Glutamatergic neuron (in vitro differentiated cells): ENCODE results near the gene TNFSF15. TPM values are rescaled to one million over a fixed set of nuclear protein-coding genes. Genes with fewer than 3 reads are reported as not detected.

Experiments
- DNase-seq: peaks from one replicate; pipeline ENCODE4 v3.0.0; 2022
- H3K27ac Mint-ChIP-seq: one replicate; pipeline ENCODE4 v1.8.0; 2020; ENCODE audit warnings: mild to moderate bottlenecking, mixed read lengths, inconsistent platforms; ENCODE audit not compliant: unreplicated experiment
- H3K27me3 Mint-ChIP-seq: one replicate; pipeline ENCODE4 v1.8.0; 2020; ENCODE audit warnings: mild to moderate bottlenecking, moderate library complexity, mixed read lengths, inconsistent platforms; ENCODE audit not compliant: unreplicated experiment
- H3K36me3 Mint-ChIP-seq: one replicate; pipeline ENCODE4 v1.8.0; 2020; ENCODE audit warnings: mild to moderate bottlenecking, mixed read lengths, inconsistent platforms; ENCODE audit not compliant: unreplicated experiment
- H3K4me1 Mint-ChIP-seq: one replicate; pipeline ENCODE4 v1.8.0; 2020; ENCODE audit warnings: mild to moderate bottlenecking, low read depth, mixed read lengths, inconsistent platforms; ENCODE audit not compliant: unreplicated experiment
- H3K4me3 Mint-ChIP-seq: one replicate; pipeline ENCODE4 v1.8.0; 2020; ENCODE audit warnings: mild to moderate bottlenecking, mixed read lengths, inconsistent platforms; ENCODE audit not compliant: unreplicated experiment
- H3K9me3 Mint-ChIP-seq: one replicate; pipeline ENCODE4 v1.8.0; 2020; ENCODE audit warnings: mild to moderate bottlenecking, moderate library complexity, mixed read lengths, inconsistent platforms; ENCODE audit not compliant: unreplicated experiment
- CTCF ChIP-seq: fragments of 200-600 bp; sonication (generic); IDR thresholded peaks from one replicate; pipeline ENCODE4 v1.5.0; 2021; ENCODE audit not compliant: partially characterized antibody, unreplicated experiment
- total RNA-seq: library from RNA; stranded (reverse); fragmentation: NEBNext Ultra II Directional; extraction: Animal tissue kit (Norgen Biotek cat#: 25700); gene quantifications from one replicate; pipeline ENCODE4 v1.2.1, GENCODE V29; 2021; ENCODE audit not compliant: unreplicated experiment

TNFSF15 gene
- total RNA-seq, 1 donor from 2014 or later: not detected

GRCh38 chr9:114811301-114811700 is 5.5 kb upstream of the TNFSF15 start:
- no peak for TF ChIP-seq CTCF
- H3K4me1 Mint-ChIP-seq: no peaks in the 10 kb centered on the region
- H3K27me3 Mint-ChIP-seq: peaks cover 2% of the 10 kb centered on the region
- no peak for DNase-seq
- no peak overlapping the region for H3K27ac Mint-ChIP-seq
- no peak overlapping the region for H3K4me3 Mint-ChIP-seq
- peaks cover 6% of the 10 kb centered on the region for H3K36me3 Mint-ChIP-seq
- peaks cover 1% of the 10 kb centered on the region for H3K9me3 Mint-ChIP-seq

- H3K36me3 Mint-ChIP-seq: peaks cover 6% of the 10 kb centered on the region
- peaks cover 2% of the 10 kb centered on the region for H3K27me3 Mint-ChIP-seq
- H3K4me3 Mint-ChIP-seq: no peak overlapping the region
- DNase-seq: no peak
- no peak overlapping the region for H3K27ac Mint-ChIP-seq
- no peaks in the 10 kb centered on the region for H3K4me1 Mint-ChIP-seq
- no peak for TF ChIP-seq CTCF
- H3K9me3 Mint-ChIP-seq: peaks cover 1% of the 10 kb centered on the region
These were observed 4.8 kb upstream of the TNFSF15 start for GRCh38 chr9:114810614-114811013.

- no peak for TF ChIP-seq CTCF
- Mint-ChIP-seq H3K9me3 (peaks cover 4% of the 10 kb centered on the region), H3K4me1 (peaks cover 9% of the 10 kb centered on the region), H3K27ac (no peak overlapping the region), H3K36me3 (no peaks in the 10 kb centered on the region), H3K27me3 (peaks cover 2% of the 10 kb centered on the region), H3K4me3 (no peak overlapping the region)
- no peak for DNase-seq
These were observed 674 bp upstream of the TNFSF15 start for GRCh38 chr9:114806526-114806900.

- no peak for DNase-seq
- Mint-ChIP-seq H3K9me3 (peaks cover 4% of the 10 kb centered on the region), H3K27me3 (peaks cover 2% of the 10 kb centered on the region), H3K4me3 (no peak overlapping the region), H3K27ac (no peak overlapping the region), H3K4me1 (peaks cover 9% of the 10 kb centered on the region), H3K36me3 (no peaks in the 10 kb centered on the region)
- TF ChIP-seq CTCF: no peak
These were observed 1.3 kb downstream of the TNFSF15 start for GRCh38 chr9:114804505-114804904.

- Mint-ChIP-seq H3K27me3 (peaks cover 2% of the 10 kb centered on the region), H3K4me1 (peaks cover 16% of the 10 kb centered on the region), H3K4me3 (no peak overlapping the region), H3K36me3 (no peaks in the 10 kb centered on the region), H3K9me3 (peaks cover 3% of the 10 kb centered on the region), H3K27ac (no peak overlapping the region)
- no peak for TF ChIP-seq CTCF
- no peak for DNase-seq
These were observed 2.2 kb downstream of the TNFSF15 start for GRCh38 chr9:114803479-114804265.
